Hepatocyte (in vitro differentiated cells): ENCODE data around the gene CLTA. TPM values are rescaled to one million over a fixed set of nuclear protein-coding genes. Genes with fewer than 3 reads are reported as not detected.
"Not testable (repeated sequence)": the region's sequence is repeated elsewhere in the genome, so short reads cannot be mapped to it uniquely, and the experiment has no call there.

Experiments used
- DNase-seq: peaks from one replicate; pipeline ENCODE4 v3.0.0-alpha.2; 2016; ENCODE audit warnings: low spot score
- H2AFZ ChIP-seq: fragments of 200-600 bp; sonication (generic); 2 replicates; pipeline ENCODE4 v1.6.0; 2016; ENCODE audit warnings: antibody characterized with exemption, mild to moderate bottlenecking
- H3K27ac ChIP-seq: fragments of 200-600 bp; sonication (generic); 2 replicates; pipeline ENCODE4 v1.5.1; 2016; ENCODE audit warnings: mild to moderate bottlenecking
- H3K27me3 ChIP-seq: fragments of 200-600 bp; sonication (generic); 2 replicates; pipeline ENCODE4 v1.6.1; 2016
- H3K36me3 ChIP-seq: fragments of 200-600 bp; sonication (generic); replicated peaks from 2 replicates; pipeline ENCODE4 v1.5.1; 2016; ENCODE audit warnings: low read depth; ENCODE audit not compliant: insufficient read depth
- H3K4me1 ChIP-seq: fragments of 200-600 bp; sonication (generic); 2 replicates; pipeline ENCODE4 v1.5.1; 2016; ENCODE audit warnings: mild to moderate bottlenecking, moderate library complexity; ENCODE audit not compliant: insufficient read depth
- H3K4me2 ChIP-seq: fragments of 200-600 bp; sonication (generic); 2 replicates; pipeline ENCODE4 v1.6.0; 2016
- H3K4me3 ChIP-seq: fragments of 200-600 bp; sonication (generic); 2 replicates; pipeline ENCODE4 v1.5.1; 2016; ENCODE audit warnings: mild to moderate bottlenecking
- H3K79me2 ChIP-seq: fragments of 200-600 bp; sonication (generic); 2 replicates; pipeline ENCODE4 v1.6.0; 2017; ENCODE audit warnings: mild to moderate bottlenecking
- H3K9me2 ChIP-seq: fragments of 200-600 bp; sonication (generic); replicated peaks from 2 replicates; pipeline ENCODE4 v1.6.0; 2017; ENCODE audit warnings: mild to moderate bottlenecking; ENCODE audit not compliant: insufficient read depth
- H3K9me3 ChIP-seq: fragments of 200-600 bp; sonication (generic); 2 replicates; pipeline ENCODE4 v1.5.1; 2016; ENCODE audit warnings: low read depth, mild to moderate bottlenecking
- H4K20me1 ChIP-seq: fragments of 200-600 bp; sonication (generic); 2 replicates; pipeline ENCODE4 v1.6.0; 2016; ENCODE audit warnings: mild to moderate bottlenecking; ENCODE audit not compliant: insufficient read depth, poor library complexity, severe bottlenecking
- CTCF ChIP-seq: fragments of 200-600 bp; sonication (generic); IDR thresholded peaks from 2 replicates; pipeline ENCODE4 v1.5.1; 2016; ENCODE audit warnings: antibody characterized with exemption, mild to moderate bottlenecking; ENCODE audit not compliant: poor library complexity
- EZH2 ChIP-seq: fragments of 200-600 bp; sonication (generic); IDR thresholded peaks from 2 replicates; pipeline ENCODE4 v1.6.1; 2016; ENCODE audit warnings: antibody characterized with exemption, mild to moderate bottlenecking, borderline replicate concordance
- EZH2phosphoT487 ChIP-seq: fragments of 200-600 bp; sonication (generic); IDR thresholded peaks from one replicate; pipeline ENCODE4 v1.6.1; 2018; ENCODE audit warnings: antibody characterized with exemption, mild to moderate bottlenecking, low read depth, moderate library complexity; ENCODE audit not compliant: unreplicated experiment, severe bottlenecking
- WGBS: methylation state at CpG from one replicate; pipeline ENCODE4 v1.1.6; 2016; ENCODE audit warnings: low lambda C conversion rate; ENCODE audit errors: missing lambda C conversion rate; 5-methylcytosine and 5-hydroxymethylcytosine counted together
- polyA plus RNA-seq: library from polyadenylated mRNA; unstranded; fragments of >200 nt; fragmentation: Nextera tagmentation; extraction: Ambion mirVana; gene quantifications from 2 replicates; pipeline ENCODE4 v1.2.1, GENCODE V29; 2016
- total RNA-seq: library from RNA; depleted of rRNA; stranded (reverse); fragments of >200 nt; gene quantifications from 2 replicates; pipeline ENCODE4 v1.2.3, GENCODE V29; 2014

CLTA gene
- total and polyA plus RNA-seq, 2 experiments from 2014 or later, result 283 to 317 TPM

- H3K9me2 ChIP-seq, result no peaks in the 10 kb centered on the region
- 97% methylated on average over 13 of the region's 13 CpGs for WGBS
- H3K79me2 ChIP-seq, result no peaks in the 10 kb centered on the region
- no peaks in the 10 kb centered on the region for H3K27me3 ChIP-seq
- no peak for TF ChIP-seq EZH2phosphoT487
- no peak for TF ChIP-seq CTCF
- no peak for TF ChIP-seq EZH2
- H3K9me3 ChIP-seq, result no peaks in the 10 kb centered on the region
- H4K20me1 ChIP-seq, result no peaks in the 10 kb centered on the region
- no peak overlapping the region for H2AFZ ChIP-seq
- H3K4me3 ChIP-seq, result no peak overlapping the region
- no peak overlapping the region for H3K4me2 ChIP-seq
- H3K27ac ChIP-seq, result no peak overlapping the region
- H3K36me3 ChIP-seq, result no peaks in the 10 kb centered on the region
- DNase-seq, result no peak
- H3K4me1 ChIP-seq, result peaks cover 3% of the 10 kb centered on the region
Observed at GRCh38 chr9:36170531-36170930, 20.2 kb upstream of the CLTA start.

DNA sequence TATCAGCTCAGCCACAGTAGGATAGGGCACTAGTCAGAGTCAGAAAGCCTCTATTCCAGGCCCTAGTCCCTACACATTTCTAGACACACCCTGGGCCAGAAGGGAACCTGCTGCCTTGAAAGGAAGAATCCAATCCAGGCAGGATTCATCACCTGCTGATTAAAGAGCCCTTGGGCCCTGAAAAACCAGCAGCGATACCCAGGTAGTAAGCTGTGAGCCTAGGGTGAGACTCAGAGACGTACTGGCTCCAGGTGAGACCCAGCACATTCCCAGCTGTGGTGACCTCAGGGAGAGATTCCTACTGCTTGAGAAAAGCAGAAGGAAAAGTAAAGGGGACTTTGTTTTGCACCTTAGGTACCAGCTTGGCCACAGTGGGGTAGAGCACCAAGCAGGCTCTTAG is 16.9 kb upstream of the CLTA start:
- WGBS, result 89% methylated on average over 2 of the region's 2 CpGs
- TF ChIP-seq EZH2 (no peak), EZH2phosphoT487 (no peak), CTCF (no peak)

DNA sequence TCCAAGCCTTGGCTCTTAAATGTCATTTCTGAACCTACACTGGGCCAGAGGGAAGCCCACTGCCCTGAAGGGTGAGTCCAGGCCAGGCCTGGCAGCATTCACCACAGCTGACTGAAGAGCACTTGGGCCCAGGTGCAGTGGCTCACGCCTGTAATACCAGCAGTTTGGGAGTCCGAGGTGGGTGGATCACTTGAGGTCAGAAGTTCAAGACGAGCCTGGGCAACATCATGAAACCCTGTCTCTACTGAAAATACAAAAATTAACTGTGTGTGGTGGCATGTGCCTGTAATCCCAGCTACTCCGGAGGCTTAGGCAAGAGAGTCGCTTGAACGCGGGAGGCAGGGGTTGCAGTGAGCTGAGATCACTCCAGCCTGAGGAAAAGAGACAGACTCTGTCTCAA is 16.4 kb upstream of the CLTA start:
- H3K36me3 ChIP-seq, result no peaks in the 10 kb centered on the region
- TF ChIP-seq EZH2phosphoT487, result no peak
- no peaks in the 10 kb centered on the region for H4K20me1 ChIP-seq
- DNase-seq, result no peak
- H3K4me1 ChIP-seq, result no peaks in the 10 kb centered on the region
- H3K9me2 ChIP-seq, result no peaks in the 10 kb centered on the region
- H2AFZ ChIP-seq, result no peak overlapping the region
- 70% methylated on average over 7 of the region's 7 CpGs for WGBS
- no peaks in the 10 kb centered on the region for H3K9me3 ChIP-seq
- no peak overlapping the region for H3K4me2 ChIP-seq
- no peak overlapping the region for H3K27ac ChIP-seq
- no peaks in the 10 kb centered on the region for H3K27me3 ChIP-seq
- H3K79me2 ChIP-seq, result no peaks in the 10 kb centered on the region
- H3K4me3 ChIP-seq, result no peak overlapping the region

More for the DNA sequence above, 16.9 kb upstream of the CLTA start:
- H3K36me3 ChIP-seq, result no peaks in the 10 kb centered on the region
- H2AFZ ChIP-seq, result no peak overlapping the region
- no peaks in the 10 kb centered on the region for H3K4me1 ChIP-seq
- H4K20me1 ChIP-seq, result no peaks in the 10 kb centered on the region
- no peaks in the 10 kb centered on the region for H3K79me2 ChIP-seq
- H3K4me3 ChIP-seq, result no peak overlapping the region
- no peak overlapping the region for H3K4me2 ChIP-seq
- no peaks in the 10 kb centered on the region for H3K9me2 ChIP-seq
- no peak overlapping the region for H3K27ac ChIP-seq
- no peaks in the 10 kb centered on the region for H3K9me3 ChIP-seq
- no peaks in the 10 kb centered on the region for H3K27me3 ChIP-seq
- DNase-seq, result no peak

- Histone ChIP-seq H3K4me1 (no peaks in the 10 kb centered on the region), H4K20me1 (no peaks in the 10 kb centered on the region), H3K4me3 (no peak overlapping the region), H2AFZ (no peak overlapping the region), H3K27me3 (no peaks in the 10 kb centered on the region), H3K79me2 (no peaks in the 10 kb centered on the region), H3K4me2 (no peak overlapping the region), H3K27ac (no peak overlapping the region), H3K9me2 (no peaks in the 10 kb centered on the region), H3K9me3 (no peaks in the 10 kb centered on the region), H3K36me3 (no peaks in the 10 kb centered on the region)
- TF ChIP-seq EZH2phosphoT487, result no peak
- TF ChIP-seq CTCF, result no peak
- no peak for TF ChIP-seq EZH2
- DNase-seq, result no peak
- 66% methylated on average over 3 of the region's 3 CpGs for whole genome bisulfite sequencing
Observed at GRCh38 chr9:36174731-36175130, 16.0 kb upstream of the CLTA start.

- not testable (repeated sequence) for H3K9me2 ChIP-seq, H3K4me1 ChIP-seq, H3K4me3 ChIP-seq, H3K27me3 ChIP-seq, DNase-seq, H3K27ac ChIP-seq, H2AFZ ChIP-seq, H3K36me3 ChIP-seq, H4K20me1 ChIP-seq, H3K9me3 ChIP-seq, H3K79me2 ChIP-seq, H3K4me2 ChIP-seq
- 96% methylated on average over 3 of the region's 3 CpGs for WGBS
Observed at GRCh38 chr9:36175209-36175608, 15.5 kb upstream of the CLTA start.

- H3K27me3 ChIP-seq, H3K27ac ChIP-seq: not testable (repeated sequence)
- 90% methylated on average over 10 of the region's 10 CpGs for whole genome bisulfite sequencing
Observed at GRCh38 chr9:36176496-36176895, 14.2 kb upstream of the CLTA start.

More at GRCh38 chr9:36176496-36176895, 14.2 kb upstream of the CLTA start:
- not testable (repeated sequence) for H3K4me3 ChIP-seq, H3K9me3 ChIP-seq, H3K79me2 ChIP-seq, H2AFZ ChIP-seq, H3K4me2 ChIP-seq, H3K9me2 ChIP-seq, H3K36me3 ChIP-seq, DNase-seq, H4K20me1 ChIP-seq, H3K4me1 ChIP-seq
